DMS 273 treated with DMSO at 0.1 percent for 48 hours (cell line): ENCODE data around the gene PTPRG.

ENCODE experiments used
- DNase-seq: peaks from one replicate; lab custom pipeline; 2025; lab: John Stamatoyannopoulos, UW

The PTPRG gene

GRCh38 chr3:61899700-61900462 is 338.5 kb downstream of the PTPRG start:
- DNase-seq: no peak

- no peak for DNase-seq
Measured at GRCh38 chr3:61901496-61901895, 340.1 kb downstream of the PTPRG start.

GRCh38 chr3:61901986-61902385 is 340.6 kb downstream of the PTPRG start:
- DNase-seq: no peak

- DNase-seq: no peak
Measured at GRCh38 chr3:61903074-61903473, 341.7 kb downstream of the PTPRG start.

GRCh38 chr3:61903931-61904657 is 342.7 kb downstream of the PTPRG start:
- peak; percentile 54 for DNase-seq

GRCh38 chr3:61907210-61907795 is 345.9 kb downstream of the PTPRG start:
- DNase-seq: no peak

- DNase-seq: no peak
Measured at GRCh38 chr3:61908382-61908781, 347.0 kb downstream of the PTPRG start.

- no peak for DNase-seq
Measured at GRCh38 chr3:61910732-61911131, 349.4 kb downstream of the PTPRG start.

- DNase-seq: no peak
Measured at GRCh38 chr3:61912158-61912557, 350.8 kb downstream of the PTPRG start.

- no peak for DNase-seq
Measured at GRCh38 chr3:61913701-61914100, 352.3 kb downstream of the PTPRG start.

GRCh38 chr3:61914276-61914675 is 352.9 kb downstream of the PTPRG start:
- no peak for DNase-seq

GRCh38 chr3:61915296-61915695 is 353.9 kb downstream of the PTPRG start:
- no peak for DNase-seq

- DNase-seq: no peak
Measured at GRCh38 chr3:61919371-61919770, 358.0 kb downstream of the PTPRG start.

- DNase-seq: no peak
Measured at GRCh38 chr3:61922118-61922517, 360.7 kb downstream of the PTPRG start.

- DNase-seq: no peak
Measured at GRCh38 chr3:61924090-61924735, 362.8 kb downstream of the PTPRG start.

GRCh38 chr3:61924991-61925390 is 363.6 kb downstream of the PTPRG start:
- no peak for DNase-seq

GRCh38 chr3:61925721-61926120 is 364.4 kb downstream of the PTPRG start:
- no peak for DNase-seq

GRCh38 chr3:61926923-61927322 is 365.6 kb downstream of the PTPRG start:
- no peak for DNase-seq

- DNase-seq: no peak
Measured at GRCh38 chr3:61927332-61927731, 366.0 kb downstream of the PTPRG start.

- no peak for DNase-seq
Measured at GRCh38 chr3:61928039-61928438, 366.7 kb downstream of the PTPRG start.

GRCh38 chr3:61928776-61929314 is 367.5 kb downstream of the PTPRG start:
- no peak for DNase-seq

GRCh38 chr3:61929617-61930016 is 368.2 kb downstream of the PTPRG start:
- DNase-seq: no peak
